Fibroblast of mammary gland (primary cell): ENCODE results near the gene HTR7.
"Not testable (repeated sequence)": the region's sequence is repeated elsewhere in the genome, so short reads cannot be mapped to it uniquely, and the experiment has no call there.

ENCODE experiments used
- DNase-seq: peaks from one replicate; pipeline ENCODE4 v3.0.0-alpha.2; 2010; ENCODE audit warnings: low read depth
- H3K4me3 ChIP-seq: 2 replicates; pipeline ENCODE4 v1.5.1; 2011; ENCODE audit warnings: low read depth, mild to moderate bottlenecking, low read length, moderate library complexity; ENCODE audit not compliant: control insufficient read depth
- TF ChIP-seq, protein P1 (sequence below): conservative IDR thresholded peaks from 2 replicates; pipeline ENCODE4 v1.5.1; 2011; ENCODE audit warnings: low read depth, low read length, inconsistent platforms; ENCODE audit not compliant: control insufficient read depth, insufficient read depth

The HTR7 gene

DNA sequence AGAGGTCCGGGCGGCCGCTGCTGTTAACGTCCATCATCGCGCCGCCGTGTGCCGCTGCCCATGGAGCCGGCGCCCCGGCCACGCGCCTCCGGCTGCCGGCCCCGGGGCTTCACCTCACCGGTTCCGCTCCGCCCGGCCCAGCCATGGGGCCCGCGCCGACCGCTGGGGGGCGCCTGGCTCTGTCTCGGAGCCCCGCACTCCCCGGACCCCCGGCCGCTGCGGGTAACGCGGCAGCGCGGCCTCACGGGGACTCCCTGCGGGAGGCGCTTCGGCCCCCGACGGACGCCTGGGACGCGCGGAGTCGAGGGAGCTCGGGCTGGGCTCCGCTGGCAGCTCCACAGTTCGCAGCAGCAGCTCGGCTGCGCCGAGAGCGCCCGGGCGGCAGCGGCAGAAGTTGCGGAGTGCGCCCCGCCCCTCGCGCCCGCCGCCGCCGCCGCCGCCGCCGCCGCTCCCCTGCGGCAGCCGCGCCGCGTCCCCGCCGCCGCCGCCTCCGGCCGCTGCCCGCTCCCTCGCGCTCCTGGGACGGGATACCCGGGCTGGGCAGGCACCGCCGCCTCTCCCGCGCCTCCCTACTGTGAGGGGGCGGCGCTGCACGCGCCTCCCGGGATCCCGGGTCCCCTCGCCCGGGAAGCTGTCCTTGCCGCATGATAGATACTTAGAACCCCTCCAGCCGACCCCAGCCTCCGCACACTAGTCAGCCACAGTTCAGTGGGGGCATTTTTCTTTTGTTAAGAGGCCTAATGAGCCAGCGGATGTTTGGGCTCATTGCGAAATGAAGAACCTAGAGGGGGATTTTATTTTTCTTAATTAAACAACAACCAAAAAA, at the start of gene HTR7:
Gene HTR7, minus strand, starts transcription at position 405 of the 826 bp plus-strand sequence. Its CDS starts 368 bp downstream, at position 37.
- TF ChIP-seq, protein P1, sequence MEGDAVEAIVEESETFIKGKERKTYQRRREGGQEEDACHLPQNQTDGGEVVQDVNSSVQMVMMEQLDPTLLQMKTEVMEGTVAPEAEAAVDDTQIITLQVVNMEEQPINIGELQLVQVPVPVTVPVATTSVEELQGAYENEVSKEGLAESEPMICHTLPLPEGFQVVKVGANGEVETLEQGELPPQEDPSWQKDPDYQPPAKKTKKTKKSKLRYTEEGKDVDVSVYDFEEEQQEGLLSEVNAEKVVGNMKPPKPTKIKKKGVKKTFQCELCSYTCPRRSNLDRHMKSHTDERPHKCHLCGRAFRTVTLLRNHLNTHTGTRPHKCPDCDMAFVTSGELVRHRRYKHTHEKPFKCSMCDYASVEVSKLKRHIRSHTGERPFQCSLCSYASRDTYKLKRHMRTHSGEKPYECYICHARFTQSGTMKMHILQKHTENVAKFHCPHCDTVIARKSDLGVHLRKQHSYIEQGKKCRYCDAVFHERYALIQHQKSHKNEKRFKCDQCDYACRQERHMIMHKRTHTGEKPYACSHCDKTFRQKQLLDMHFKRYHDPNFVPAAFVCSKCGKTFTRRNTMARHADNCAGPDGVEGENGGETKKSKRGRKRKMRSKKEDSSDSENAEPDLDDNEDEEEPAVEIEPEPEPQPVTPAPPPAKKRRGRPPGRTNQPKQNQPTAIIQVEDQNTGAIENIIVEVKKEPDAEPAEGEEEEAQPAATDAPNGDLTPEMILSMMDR, result no peak
- peak; percentile 33 for DNase-seq

DNA sequence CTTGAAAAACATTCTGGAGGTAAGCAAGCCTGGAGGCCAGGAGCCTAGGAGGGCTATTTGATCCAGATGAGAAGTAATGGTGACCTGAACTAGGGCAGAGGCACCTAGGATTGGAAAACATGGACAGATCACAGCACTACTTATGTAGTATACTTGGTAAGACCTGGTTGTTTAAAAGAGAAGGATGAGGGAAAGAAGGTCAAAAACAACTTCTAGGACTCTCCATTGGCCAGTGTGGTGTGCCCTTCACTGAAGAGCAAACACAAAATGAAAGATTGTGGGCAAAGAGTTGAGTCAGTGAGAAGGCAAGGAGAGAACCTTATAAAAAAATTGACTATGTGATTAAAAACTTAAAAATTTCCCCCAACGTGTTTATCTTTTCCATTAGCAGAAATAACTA, 48.8 kb upstream of the HTR7 start:
- TF ChIP-seq, protein P1, result no peak
- DNase-seq, result no peak
- H3K4me3 ChIP-seq, result no peak overlapping the region

More for the DNA sequence above, at the start of gene HTR7:
- peak within 1 kb of the TSS; percentile 61 for H3K4me3 ChIP-seq

DNA sequence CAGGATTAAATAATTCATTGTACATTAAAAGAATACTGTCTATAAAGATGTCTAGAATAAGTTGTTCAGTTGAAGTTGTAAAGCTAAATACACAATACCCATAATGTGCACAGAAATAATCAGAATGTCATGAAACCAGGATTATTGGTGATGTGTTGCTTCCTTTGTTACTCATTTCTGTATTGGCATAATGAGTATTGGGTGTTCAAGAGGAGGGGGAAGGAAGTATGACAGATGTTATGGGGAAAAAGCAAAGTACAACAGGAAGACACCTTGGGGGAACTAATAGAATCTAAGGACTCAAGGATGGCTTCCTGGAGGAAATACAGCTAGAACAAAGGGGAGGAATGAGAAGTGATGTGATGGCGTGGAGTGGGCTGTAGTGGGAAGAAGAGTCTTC, 48.1 kb upstream of the HTR7 start:
- TF ChIP-seq, protein P1, result no peak
- no peak overlapping the region for H3K4me3 ChIP-seq
- no peak for DNase-seq

DNA sequence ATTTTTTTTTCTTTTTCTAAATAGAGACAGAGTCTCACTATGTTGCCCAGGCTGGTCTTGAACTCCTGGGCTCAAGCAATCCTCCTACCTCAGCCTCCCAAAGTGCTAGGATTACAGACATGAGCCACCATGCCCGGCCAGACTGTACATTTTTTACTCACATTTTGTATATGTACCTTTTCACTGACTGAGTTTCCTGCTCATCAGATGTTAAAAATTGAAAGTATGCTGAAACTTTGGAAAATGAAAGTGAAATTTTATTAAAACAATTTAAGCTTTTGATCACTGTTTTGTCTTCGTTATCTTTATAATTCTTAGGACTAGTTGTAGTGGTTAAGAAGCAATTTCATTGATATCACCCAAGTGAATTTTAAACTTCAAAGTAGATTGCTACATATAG, 39.1 kb upstream of the HTR7 start:
- not testable (repeated sequence) for H3K4me3 ChIP-seq

DNA sequence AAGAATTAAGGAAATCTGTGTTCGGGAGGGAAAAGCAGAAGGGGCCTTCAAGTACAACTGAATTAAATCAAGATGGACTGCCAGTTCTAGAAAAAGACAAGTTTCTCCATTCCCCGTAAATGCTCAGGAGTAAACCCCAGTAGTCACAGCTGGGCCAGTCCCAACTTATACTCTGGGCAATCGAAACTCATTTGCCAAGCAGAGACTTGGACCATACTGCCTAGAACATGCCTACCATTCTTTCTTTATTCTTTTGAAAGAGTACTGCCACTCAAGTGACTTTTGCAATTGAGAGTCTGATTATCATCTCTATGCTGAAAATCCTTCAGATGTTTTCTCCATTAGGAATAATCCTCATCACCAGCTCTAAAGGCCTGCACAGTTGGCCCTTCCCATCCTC, 35.4 kb upstream of the HTR7 start:
- TF ChIP-seq, protein P1, result no peak
- DNase-seq, result no peak
- H3K4me3 ChIP-seq, result no peak overlapping the region

More for the DNA sequence above, 39.1 kb upstream of the HTR7 start:
- DNase-seq, result not testable (repeated sequence)

DNA sequence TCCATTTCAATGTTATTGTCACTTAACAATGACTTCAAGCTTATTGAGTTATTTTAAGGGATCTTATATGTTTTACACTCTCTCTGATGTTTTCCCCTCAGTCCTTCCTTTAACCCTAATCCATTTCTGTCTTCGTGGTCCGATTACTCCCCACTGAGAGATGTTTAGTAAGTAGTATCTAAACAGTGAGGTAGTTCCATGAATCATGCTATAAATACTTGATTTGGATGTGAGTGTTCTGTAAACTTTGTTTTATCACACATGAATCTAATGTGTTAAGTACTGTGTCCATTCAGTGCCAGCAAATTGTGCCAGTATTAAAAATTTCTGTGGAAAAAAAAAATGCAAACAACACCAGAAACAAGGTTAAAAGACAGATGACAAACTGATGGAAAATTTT, 32.5 kb upstream of the HTR7 start:
- TF ChIP-seq, protein P1, result no peak
- DNase-seq, result peak; percentile 12
- no peak overlapping the region for H3K4me3 ChIP-seq

DNA sequence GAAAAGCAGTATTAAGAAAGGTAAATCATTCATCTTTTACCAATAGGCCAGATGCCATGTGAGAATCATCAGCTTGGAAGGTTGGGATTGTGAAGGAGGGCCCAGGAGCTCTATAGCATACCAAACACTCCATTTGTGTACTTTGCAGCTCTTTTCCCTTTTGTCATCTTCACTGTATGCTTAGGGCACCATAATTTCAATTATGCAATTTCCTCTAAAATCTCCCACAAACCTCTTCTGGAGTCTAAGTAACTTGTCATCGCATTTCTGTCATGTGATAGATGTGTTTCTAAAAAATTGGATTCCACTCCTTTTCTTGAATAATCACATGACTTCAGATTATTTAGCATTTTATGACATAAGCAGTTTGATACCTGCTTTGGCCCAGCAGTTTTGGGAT, 31.8 kb upstream of the HTR7 start:
- H3K4me3 ChIP-seq, result no peak overlapping the region
- TF ChIP-seq, protein P1, result no peak
- no peak for DNase-seq
